Measurements from ENCODE around the gene SPRED1. TPM values are rescaled to one million over a fixed set of nuclear protein-coding genes. Genes with fewer than 3 reads are reported as not detected.

Gene SPRED1
- total RNA-seq, 4 donors from 2014 or later = 11.8 to 30.0 (median 19.7) TPM

DNA sequence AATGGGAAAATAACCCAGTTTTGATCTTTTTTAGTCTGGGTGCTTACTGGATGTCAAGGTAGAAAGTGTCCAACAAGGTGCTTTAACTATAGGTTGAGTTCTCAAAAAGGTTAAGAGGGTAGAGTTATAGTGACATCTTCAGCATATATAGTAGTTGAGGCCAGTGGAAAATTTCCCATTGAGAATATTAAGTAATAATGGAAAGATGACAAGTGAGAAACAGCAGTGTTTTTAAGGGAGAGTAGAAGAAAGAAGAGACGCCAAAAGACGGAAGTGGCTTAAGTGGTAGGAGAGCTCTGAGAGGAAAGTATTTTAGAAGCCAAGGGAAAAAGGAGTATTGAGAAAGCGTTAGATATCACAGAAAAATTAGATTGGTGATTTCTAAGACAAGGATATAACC, 10.6 kb downstream of the SPRED1 start:
- WGBS, 2 donors (ENCODE audit: low coverage in 1 of 2) = 94 to 100% methylated on average over 3 of the region's 3 CpGs
- no peak for TF ChIP-seq POLR2AphosphoS5 (IDR thresholded peaks at IDR 0.05)
- no peak for TF ChIP-seq POLR2A (IDR thresholded peaks at IDR 0.05)
- no peak for TF ChIP-seq CTCF (IDR thresholded peaks at IDR 0.05)
- no peak for TF ChIP-seq EP300 (IDR thresholded peaks at IDR 0.05)
- H3K36me3 ChIP-seq = no peaks in the 10 kb centered on the region
- no peak for ATAC-seq
- no peak overlapping the region for H3K27ac ChIP-seq
- H3K9me3 ChIP-seq = no peaks in the 10 kb centered on the region
- peaks cover 0 to 31% (median 0%) of the 10 kb centered on the region in 3 donors for H3K4me1 ChIP-seq
- H3K27me3 ChIP-seq = no peaks in the 10 kb centered on the region
- no peak overlapping the region for H3K4me3 ChIP-seq

DNA sequence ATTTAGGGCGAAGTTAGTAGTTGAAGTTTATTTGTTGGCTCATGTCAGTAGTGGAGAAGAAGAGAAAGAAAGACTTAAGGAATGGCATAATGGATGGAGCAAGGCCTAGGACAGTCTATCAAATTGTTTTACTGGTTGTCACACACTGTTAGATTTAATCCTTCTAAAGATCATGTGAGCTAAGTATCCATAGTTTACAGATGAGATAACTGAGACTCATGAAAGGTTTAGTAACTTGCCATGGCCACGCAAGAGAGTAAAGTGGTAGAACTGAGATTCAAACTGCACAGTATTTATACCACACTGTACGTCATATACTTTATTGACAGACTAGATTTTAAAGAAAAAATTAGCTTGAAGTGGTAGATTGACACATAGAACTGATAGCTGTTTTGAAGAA, 11.4 kb downstream of the SPRED1 start:
- no peaks in the 10 kb centered on the region for H3K27me3 ChIP-seq
- peaks cover 0 to 1% of the 10 kb centered on the region in 2 donors for H3K36me3 ChIP-seq
- no peak overlapping the region for H3K27ac ChIP-seq
- peaks cover 0 to 31% (median 0%) of the 10 kb centered on the region in 3 donors for H3K4me1 ChIP-seq
- H3K4me3 ChIP-seq = no peak overlapping the region
- TF ChIP-seq EP300 (IDR thresholded peaks at IDR 0.05) (no peak), POLR2AphosphoS5 (IDR thresholded peaks at IDR 0.05) (no peak), POLR2A (IDR thresholded peaks at IDR 0.05) (no peak), CTCF (IDR thresholded peaks at IDR 0.05) (no peak)
- WGBS, 2 donors (ENCODE audit: low coverage in 1 of 2) = 65 to 91% methylated on average over 3 of the region's 3 CpGs
- ATAC-seq = no peak
- no peaks in the 10 kb centered on the region for H3K9me3 ChIP-seq

GRCh38 chr15:38266247-38266986, 13.8 kb downstream of the SPRED1 start:
- no peaks in the 10 kb centered on the region for H3K27me3 ChIP-seq
- 24 to 33% methylated on average over 4 to 6 of the region's 7 CpGs for WGBS, 2 donors (ENCODE audit: low coverage in 1 of 2)
- peaks cover 0 to 7% of the 10 kb centered on the region in 2 donors for H3K36me3 ChIP-seq
- H3K4me1 ChIP-seq = peaks cover 0 to 23% (median 0%) of the 10 kb centered on the region in 3 donors
- TF ChIP-seq CTCF (IDR thresholded peaks at IDR 0.05) (no peak), POLR2AphosphoS5 (IDR thresholded peaks at IDR 0.05) (no peak), EP300 (IDR thresholded peaks at IDR 0.05) (no peak), POLR2A (IDR thresholded peaks at IDR 0.05) (no peak)
- ATAC-seq = no peak
- H3K9me3 ChIP-seq = no peaks in the 10 kb centered on the region
- H3K27ac ChIP-seq = no peak overlapping the region
- no peak overlapping the region for H3K4me3 ChIP-seq

DNA sequence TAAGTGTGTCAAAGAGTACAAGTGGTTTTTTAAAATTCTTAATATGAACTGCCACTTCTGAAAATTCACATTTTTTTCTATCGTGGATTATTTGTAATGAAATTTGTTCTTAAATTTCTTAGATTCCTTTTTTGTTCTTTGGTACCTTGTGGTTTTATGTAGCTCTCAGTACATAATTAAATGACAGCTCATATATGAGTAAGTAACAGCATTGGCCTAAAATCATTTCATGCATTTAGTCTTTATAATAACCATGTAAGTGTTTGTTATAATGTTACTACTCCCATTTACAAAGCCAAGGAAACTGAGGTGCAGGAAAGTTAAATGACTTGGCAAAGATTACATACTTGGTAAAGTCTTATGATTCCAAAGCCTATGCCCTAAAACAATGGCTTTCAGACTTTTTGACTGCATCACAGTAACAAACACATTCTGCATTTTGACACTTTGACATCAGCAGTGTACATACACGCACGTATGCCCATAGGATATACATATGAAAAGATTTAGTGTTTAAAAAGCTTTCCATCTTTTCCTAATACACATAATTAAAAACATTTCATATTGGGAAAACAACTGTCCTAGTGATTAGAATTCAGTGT, 14.9 kb downstream of the SPRED1 start:
- Histone ChIP-seq H3K4me1 (peaks cover 0 to 26% (median 0%) of the 10 kb centered on the region in 3 donors), H3K4me3 (no peak overlapping the region), H3K9me3 (no peaks in the 10 kb centered on the region), H3K36me3 (peaks cover 0 to 7% of the 10 kb centered on the region in 2 donors), H3K27ac (no peak overlapping the region), H3K27me3 (no peaks in the 10 kb centered on the region)
- ATAC-seq = no peak
- 68 to 80% methylated on average over 3 of the region's 3 CpGs for WGBS, 2 donors (ENCODE audit: low coverage in 1 of 2)
- TF ChIP-seq POLR2A (IDR thresholded peaks at IDR 0.05) (no peak), CTCF (IDR thresholded peaks at IDR 0.05) (no peak), EP300 (IDR thresholded peaks at IDR 0.05) (no peak), POLR2AphosphoS5 (IDR thresholded peaks at IDR 0.05) (no peak)

GRCh38 chr15:38271144-38271543, 18.5 kb downstream of the SPRED1 start:
- no peak for TF ChIP-seq POLR2A (IDR thresholded peaks at IDR 0.05)
- no peak for TF ChIP-seq EP300 (IDR thresholded peaks at IDR 0.05)
- no peak for TF ChIP-seq POLR2AphosphoS5 (IDR thresholded peaks at IDR 0.05)
- no peak for TF ChIP-seq CTCF (IDR thresholded peaks at IDR 0.05)
- peaks cover 0 to 7% of the 10 kb centered on the region in 2 donors for H3K36me3 ChIP-seq
- no peak overlapping the region for H3K4me3 ChIP-seq
- no peaks in the 10 kb centered on the region for H3K27me3 ChIP-seq
- peaks cover 0 to 49% (median 7%) of the 10 kb centered on the region in 3 donors for H3K4me1 ChIP-seq
- H3K27ac ChIP-seq = no peak overlapping the region
- no peak for ATAC-seq
- H3K9me3 ChIP-seq = no peaks in the 10 kb centered on the region
